ENCODE results near the gene TNIP1. TPM values are rescaled to one million over a fixed set of nuclear protein-coding genes. Genes with fewer than 3 reads are reported as not detected.

TNIP1 gene
- total RNA-seq, 4 donors from 2014 or later = 112 to 228 (median 188) TPM

- intact Hi-C loops (cut with DNase I; ENCODE audit: low total_unique reads) (no loop called here), in situ Hi-C loops (cut with MboI; ENCODE audit: low sequenced_read_pairs in 4 of 4) (no loop called here)
- no peak for ATAC-seq
- peaks cover 0 to 66% of the 10 kb centered on the region in 2 donors for H3K36me3 ChIP-seq
- H3K27ac ChIP-seq = peak overlapping the region in 1 of 4 donors; percentile 44
- no peaks in the 10 kb centered on the region for H3K27me3 ChIP-seq
- no peak overlapping the region for H3K4me3 ChIP-seq
- DNase-seq = no peak
- no peaks in the 10 kb centered on the region for H3K9me3 ChIP-seq
- H3K4me1 ChIP-seq = peaks cover 35 to 42% of the 10 kb centered on the region in 2 donors
- TF ChIP-seq POLR2A (IDR thresholded peaks at IDR 0.05) = no peak
- no peak for TF ChIP-seq CTCF (IDR thresholded peaks at IDR 0.05 in 4 of 5, conservative IDR thresholded peaks at IDR 0.05 in 1 of 5)
Measured at GRCh38 chr5:151056379-151057325, 24.2 kb downstream of the TNIP1 start.

DNA sequence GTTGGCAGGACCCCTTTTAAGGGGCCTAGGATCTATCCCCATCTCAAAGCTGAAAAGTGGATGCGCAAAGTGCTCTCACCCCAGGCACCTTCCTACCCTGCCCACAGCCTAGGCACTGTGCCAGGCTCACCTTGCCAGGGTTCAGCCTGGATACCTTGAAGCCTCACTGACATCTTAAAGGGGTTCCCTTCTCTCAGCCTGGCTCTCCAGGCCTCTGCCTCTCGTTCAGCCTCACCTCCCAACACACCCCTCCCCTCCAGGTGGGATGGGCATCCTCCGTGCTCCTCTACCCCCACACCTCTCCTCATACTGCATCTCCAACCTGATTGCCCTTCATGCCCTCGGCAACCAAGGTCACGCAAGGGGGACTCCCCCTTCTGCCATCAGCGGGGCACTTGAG, 25.5 kb downstream of the TNIP1 start:
- peak overlapping the region in 2 of 4 donors; percentile 44 to 47 for H3K27ac ChIP-seq
- TF ChIP-seq POLR2A (IDR thresholded peaks at IDR 0.05) (no peak), CTCF (IDR thresholded peaks at IDR 0.05 in 4 of 5, conservative IDR thresholded peaks at IDR 0.05 in 1 of 5) (no peak)

GRCh38 chr5:151054709-151055108, 26.1 kb downstream of the TNIP1 start:
- in situ Hi-C loops (cut with MboI; ENCODE audit: low sequenced_read_pairs in 4 of 4) (loop anchor here (5.0 kb wide), 2 partner anchors 58 to 63 kb away; no protein-coding TSS in a partner anchor), intact Hi-C loops (cut with DNase I; ENCODE audit: low total_unique reads) (no loop called here)
- no peak for ATAC-seq
- Histone ChIP-seq H3K27me3 (no peaks in the 10 kb centered on the region), H3K4me1 (peaks cover 20 to 23% of the 10 kb centered on the region in 2 donors), H3K9me3 (no peaks in the 10 kb centered on the region), H3K4me3 (no peak overlapping the region), H3K36me3 (peaks cover 0 to 73% of the 10 kb centered on the region in 2 donors), H3K27ac (peak overlapping the region in 3 of 4 donors; percentile 16 to 73 (median 47))
- DNase-seq = no peak
- no peak for TF ChIP-seq CTCF (IDR thresholded peaks at IDR 0.05 in 4 of 5, conservative IDR thresholded peaks at IDR 0.05 in 1 of 5)
- no peak for TF ChIP-seq POLR2A (IDR thresholded peaks at IDR 0.05)

More for the DNA sequence above, 25.5 kb downstream of the TNIP1 start:
- intact Hi-C loops (cut with DNase I; ENCODE audit: low total_unique reads) (no loop called here), in situ Hi-C loops (cut with MboI; ENCODE audit: low sequenced_read_pairs in 4 of 4) (no loop called here)
- H3K27me3 ChIP-seq = no peaks in the 10 kb centered on the region
- no peak for ATAC-seq
- H3K4me1 ChIP-seq = peaks cover 26 to 29% of the 10 kb centered on the region in 2 donors
- peaks cover 0 to 68% of the 10 kb centered on the region in 2 donors for H3K36me3 ChIP-seq
- H3K9me3 ChIP-seq = no peaks in the 10 kb centered on the region
- no peak overlapping the region for H3K4me3 ChIP-seq
- DNase-seq = no peak

GRCh38 chr5:151053796-151054462, 26.9 kb downstream of the TNIP1 start:
- Histone ChIP-seq H3K4me1 (peaks cover 13 to 17% of the 10 kb centered on the region in 2 donors), H3K9me3 (no peaks in the 10 kb centered on the region), H3K27me3 (no peaks in the 10 kb centered on the region), H3K4me3 (no peak overlapping the region), H3K27ac (peak overlapping the region in 2 of 4 donors; percentile 47 to 73), H3K36me3 (peaks cover 0 to 77% of the 10 kb centered on the region in 2 donors)
- in situ Hi-C loops (cut with MboI; ENCODE audit: low sequenced_read_pairs in 4 of 4) (loop anchor here (5.0 kb wide), 2 partner anchors 58 to 63 kb away; no protein-coding TSS in a partner anchor), intact Hi-C loops (cut with DNase I; ENCODE audit: low total_unique reads) (no loop called here)
- ATAC-seq (peak in 1 of 2 donors; percentile 28), DNase-seq (peak in 1 of 2 donors; percentile 37)
- no peak for TF ChIP-seq POLR2A (IDR thresholded peaks at IDR 0.05)
- no peak for TF ChIP-seq CTCF (IDR thresholded peaks at IDR 0.05 in 4 of 5, conservative IDR thresholded peaks at IDR 0.05 in 1 of 5)

All from gastrocnemius medialis (tissue), 4 donors.